22Rv1 (cell line): ENCODE measurements around the gene RNF220.

Source experiments
- ZFX ChIP-seq: fragments of 450-650 bp; IDR thresholded peaks from 2 replicates; pipeline ENCODE4 v1.6.1; 2017; ENCODE audit warnings: antibody characterized with exemption, borderline replicate concordance
- TF ChIP-seq, protein P1 (sequence below): fragments of 450-650 bp; IDR thresholded peaks from 2 replicates; pipeline ENCODE4 v1.5.1; 2017; ENCODE audit warnings: mild to moderate bottlenecking

- TF ChIP-seq, protein P1, sequence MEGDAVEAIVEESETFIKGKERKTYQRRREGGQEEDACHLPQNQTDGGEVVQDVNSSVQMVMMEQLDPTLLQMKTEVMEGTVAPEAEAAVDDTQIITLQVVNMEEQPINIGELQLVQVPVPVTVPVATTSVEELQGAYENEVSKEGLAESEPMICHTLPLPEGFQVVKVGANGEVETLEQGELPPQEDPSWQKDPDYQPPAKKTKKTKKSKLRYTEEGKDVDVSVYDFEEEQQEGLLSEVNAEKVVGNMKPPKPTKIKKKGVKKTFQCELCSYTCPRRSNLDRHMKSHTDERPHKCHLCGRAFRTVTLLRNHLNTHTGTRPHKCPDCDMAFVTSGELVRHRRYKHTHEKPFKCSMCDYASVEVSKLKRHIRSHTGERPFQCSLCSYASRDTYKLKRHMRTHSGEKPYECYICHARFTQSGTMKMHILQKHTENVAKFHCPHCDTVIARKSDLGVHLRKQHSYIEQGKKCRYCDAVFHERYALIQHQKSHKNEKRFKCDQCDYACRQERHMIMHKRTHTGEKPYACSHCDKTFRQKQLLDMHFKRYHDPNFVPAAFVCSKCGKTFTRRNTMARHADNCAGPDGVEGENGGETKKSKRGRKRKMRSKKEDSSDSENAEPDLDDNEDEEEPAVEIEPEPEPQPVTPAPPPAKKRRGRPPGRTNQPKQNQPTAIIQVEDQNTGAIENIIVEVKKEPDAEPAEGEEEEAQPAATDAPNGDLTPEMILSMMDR, result no peak
- no peak for TF ChIP-seq ZFX
These were observed 280.2 kb downstream of the RNF220 start for GRCh38 chr1:44685218-44685617.
